PC-3 (cell line): ENCODE results near the gene CYLD. TPM values are rescaled to one million over a fixed set of nuclear protein-coding genes. Genes with fewer than 3 reads are reported as not detected.

Experiments used
- ATAC-seq: fragments of 200-7000 bp; cut with Tn5 transposase; 2 replicates; pipeline ENCODE4 v1.9.1; 2020; ENCODE audit warnings: mild to moderate bottlenecking, moderate library complexity
- BruUV-seq: library from RNA; stranded (reverse); fragments of 400-500 nt; replicated peaks from 2 replicates; lab custom pipeline; 2021; lab: Mats Ljungman, UMichigan
- CTCF ChIA-PET: fragments of 300-600 bp; sonication (Branson Sonifier 250); formaldehyde crosslinking; loops from one replicate; lab custom pipeline; 2022; ENCODE audit warnings: antibody characterized with exemption; lab: Charles Lee
- POLR2A ChIA-PET: fragments of 300-600 bp; sonication (Branson Sonifier 250); formaldehyde crosslinking; loops from one replicate; lab custom pipeline; 2022; ENCODE audit warnings: antibody characterized with exemption; ENCODE audit not compliant: unreplicated experiment; lab: Charles Lee
- DNase-seq: peaks from one replicate; pipeline ENCODE4 v3.0.0-alpha.2; 2015
- H2AFZ ChIP-seq: fragments of 300-600 bp; sonication (generic); 2 replicates; pipeline ENCODE4 v1.6.0; 2016; ENCODE audit warnings: antibody characterized with exemption, low read length
- H3F3A ChIP-seq: fragments of 300-600 bp; sonication (generic); one replicate; pipeline ENCODE4 v1.6.0; 2017; ENCODE audit warnings: antibody characterized with exemption, low read length, control low read depth, mild to moderate bottlenecking; ENCODE audit not compliant: unreplicated experiment
- H3K27ac ChIP-seq: fragments of 300-600 bp; sonication (generic); 2 replicates; pipeline ENCODE4 v1.5.1; 2016; ENCODE audit warnings: mild to moderate bottlenecking, low read length
- H3K27me3 ChIP-seq: fragments of 300-600 bp; sonication (generic); 2 replicates; pipeline ENCODE4 v1.6.1; 2016; ENCODE audit warnings: low read length, mixed read lengths
- H3K36me3 ChIP-seq: fragments of 300-600 bp; sonication (generic); 2 replicates; pipeline ENCODE4 v1.6.1; 2016; ENCODE audit warnings: low read depth, mixed run types, low read length, mixed read lengths
- H3K4me1 ChIP-seq: fragments of 300-600 bp; sonication (generic); 2 replicates; pipeline ENCODE4 v1.5.1; 2016; ENCODE audit warnings: low read length; ENCODE audit not compliant: insufficient read depth
- H3K4me2 ChIP-seq: fragments of 300-600 bp; sonication (generic); 2 replicates; pipeline ENCODE4 v1.6.0; 2016; ENCODE audit warnings: low read length
- H3K4me3 ChIP-seq: fragments of 300-600 bp; sonication (generic); 2 replicates; pipeline ENCODE4 v1.5.1; 2016; ENCODE audit warnings: mild to moderate bottlenecking, low read length, mixed read lengths
- H3K79me2 ChIP-seq: fragments of 300-600 bp; sonication (generic); 2 replicates; pipeline ENCODE4 v1.6.1; 2017; ENCODE audit warnings: low read length, mixed read lengths
- H3K9ac ChIP-seq: fragments of 300-600 bp; sonication (generic); 2 replicates; pipeline ENCODE4 v1.6.0; 2016; ENCODE audit warnings: mild to moderate bottlenecking, low read length
- H3K9me2 ChIP-seq: fragments of 300-600 bp; sonication (generic); replicated peaks from 2 replicates; pipeline ENCODE4 v1.6.1; 2016; ENCODE audit warnings: mixed run types, low read length, mixed read lengths
- H3K9me3 ChIP-seq: fragments of 300-600 bp; sonication (generic); 2 replicates; pipeline ENCODE4 v1.6.1; 2016; ENCODE audit warnings: low read length, mixed read lengths
- H4K20me1 ChIP-seq: fragments of 300-600 bp; sonication (generic); 2 replicates; pipeline ENCODE4 v1.6.1; 2016; ENCODE audit warnings: low read length, mixed read lengths
- CTCF ChIP-seq: fragments of 300-600 bp; sonication (generic); conservative IDR thresholded peaks from 2 replicates; pipeline ENCODE4 v1.5.1; 2017; ENCODE audit warnings: antibody characterized with exemption, low read depth, mild to moderate bottlenecking, low read length
- EZH2 ChIP-seq: fragments of 300-600 bp; sonication (generic); IDR thresholded peaks from one replicate; pipeline ENCODE4 v1.6.1; 2017; ENCODE audit warnings: antibody characterized with exemption, mild to moderate bottlenecking, low read length; ENCODE audit not compliant: unreplicated experiment
- EZH2phosphoT487 ChIP-seq: fragments of 300-600 bp; sonication (generic); IDR thresholded peaks from 2 replicates; pipeline ENCODE4 v1.6.1; 2018; ENCODE audit warnings: mild to moderate bottlenecking, antibody characterized with exemption, low read length, borderline replicate concordance
- intact Hi-C: fragments of 100-400 bp; cut with micrococcal nuclease; formaldehyde crosslinking; loops from 2 replicates; pipeline ENCODE4 v1.9.0; 2023
- total RNA-seq: library from RNA; depleted of rRNA; stranded (reverse); fragments of >200 nt; gene quantifications from 2 replicates; pipeline ENCODE4 v1.2.3, GENCODE V29; 2014

Gene CYLD
- total RNA-seq, 1 experiment from 2014 or later, result 8.6 TPM

GRCh38 chr16:50812876-50813466 is 71.1 kb downstream of the CYLD start:
- ATAC-seq (no peak), DNase-seq (no peak)
- H3K4me2 ChIP-seq, result no peak overlapping the region
- TF ChIP-seq EZH2phosphoT487 (no peak), EZH2 (no peak), CTCF (no peak)
- POLR2A ChIA-PET, result no interaction called here
- no peaks in the 10 kb centered on the region for H3K9me2 ChIP-seq
- peaks cover 27% of the 10 kb centered on the region; the same call in 1 of the 2 replicates for H3K27me3 ChIP-seq
- CTCF ChIA-PET, result no interaction called here
- no peaks in the 10 kb centered on the region for H3K36me3 ChIP-seq
- no peaks in the 10 kb centered on the region for H3K9me3 ChIP-seq
- H3K4me1 ChIP-seq, result no peaks in the 10 kb centered on the region
- H3K27ac ChIP-seq, result no peak overlapping the region
- no TSS peak for BruUV-seq
- H3F3A ChIP-seq, result no peaks in the 10 kb centered on the region
- intact Hi-C loops, result no loop called here
- H4K20me1 ChIP-seq, result no peaks in the 10 kb centered on the region
- H3K79me2 ChIP-seq, result no peaks in the 10 kb centered on the region
- H2AFZ ChIP-seq, result no peak overlapping the region
- H3K9ac ChIP-seq, result no peak overlapping the region
- no peak overlapping the region for H3K4me3 ChIP-seq

- POLR2A ChIA-PET, result no interaction called here
- ATAC-seq (no peak), DNase-seq (no peak)
- no peak overlapping the region for H3K4me3 ChIP-seq
- no peaks in the 10 kb centered on the region for H3K9me2 ChIP-seq
- no peaks in the 10 kb centered on the region for H3K9me3 ChIP-seq
- peaks cover 33% of the 10 kb centered on the region for H3K27me3 ChIP-seq
- H3K36me3 ChIP-seq, result no peaks in the 10 kb centered on the region
- H3K27ac ChIP-seq, result no peak overlapping the region
- no peak overlapping the region for H2AFZ ChIP-seq
- no peaks in the 10 kb centered on the region for H3K79me2 ChIP-seq
- CTCF ChIA-PET, result no interaction called here
- H3F3A ChIP-seq, result no peaks in the 10 kb centered on the region
- H3K9ac ChIP-seq, result no peak overlapping the region
- H3K4me2 ChIP-seq, result no peak overlapping the region
- H3K4me1 ChIP-seq, result no peaks in the 10 kb centered on the region
- BruUV-seq, result no TSS peak
- no peak for TF ChIP-seq EZH2phosphoT487
- intact Hi-C loops, result no loop called here
- H4K20me1 ChIP-seq, result no peaks in the 10 kb centered on the region
Observed at GRCh38 chr16:50814052-50814451, 72.2 kb downstream of the CYLD start.

GRCh38 chr16:50814541-50814940 is 72.7 kb downstream of the CYLD start:
- H2AFZ ChIP-seq, result no peak overlapping the region
- no peaks in the 10 kb centered on the region for H3F3A ChIP-seq
- no peak for DNase-seq
- H3K36me3 ChIP-seq, result no peaks in the 10 kb centered on the region
- no peaks in the 10 kb centered on the region for H3K79me2 ChIP-seq
- no peak overlapping the region for H3K4me2 ChIP-seq
- no TSS peak for BruUV-seq
- H3K27me3 ChIP-seq, result peaks cover 34% of the 10 kb centered on the region
- no peak overlapping the region for H3K9ac ChIP-seq
- POLR2A ChIA-PET, result no interaction called here
- H3K27ac ChIP-seq, result no peak overlapping the region
- no peaks in the 10 kb centered on the region for H3K4me1 ChIP-seq
- no peak for TF ChIP-seq EZH2phosphoT487
- TF ChIP-seq EZH2, result no peak
- TF ChIP-seq CTCF, result no peak
- no peak for ATAC-seq
- no peaks in the 10 kb centered on the region for H4K20me1 ChIP-seq
- H3K9me3 ChIP-seq, result no peaks in the 10 kb centered on the region
- CTCF ChIA-PET, result no interaction called here
- intact Hi-C loops, result no loop called here
- no peak overlapping the region for H3K4me3 ChIP-seq
- no peaks in the 10 kb centered on the region for H3K9me2 ChIP-seq
